HCT116 (cell line): ENCODE results near the gene LRATD1. TPM values are rescaled to one million over a fixed set of nuclear protein-coding genes. Genes with fewer than 3 reads are reported as not detected.

Experiments
- ATAC-seq: fragments of 200-7000 bp; cut with Tn5 transposase; 2 replicates; pipeline ENCODE4 v1.9.1; 2020; ENCODE audit warnings: mild to moderate bottlenecking, moderate library complexity
- BruUV-seq: library from RNA; stranded (reverse); fragments of 400-500 nt; replicated peaks from 2 replicates; lab custom pipeline; 2021; lab: Mats Ljungman, UMichigan
- CTCF ChIA-PET: fragments of 300-600 bp; sonication (Branson Sonifier 250); formaldehyde crosslinking; loops from one replicate; lab custom pipeline; 2021; ENCODE audit warnings: antibody characterized with exemption; lab: Charles Lee
- POLR2A ChIA-PET: fragments of 300-600, 350-600 bp; sonication (Branson Sonifier 250); formaldehyde crosslinking; loops from one replicate; lab custom pipeline; 2021; ENCODE audit warnings: antibody characterized with exemption; lab: Charles Lee
- RAD21 ChIA-PET, 2 experiments: fragments of 300-600 bp; sonication (Branson Sonifier 250); formaldehyde crosslinking; loops; one replicate each; lab custom pipeline; 2023; ENCODE audit warnings: low total read pairs in 2 of 2; ENCODE audit not compliant: uncharacterized antibody in 2 of 2, unreplicated experiment in 2 of 2, low non-redundant PET in 1 of 2; lab: Charles Lee
- DNase-seq: peaks from one replicate; pipeline ENCODE4 v3.0.0-alpha.2; 2010; ENCODE audit warnings: low read depth, low spot score
- H2AFZ ChIP-seq: fragments of 200-600 bp; shearing (Covaris generic), sonication (generic); 2 replicates; pipeline ENCODE4 v1.6.1; 2017; ENCODE audit warnings: low read depth, mixed run types, mixed read lengths, antibody characterized with exemption, low read length; ENCODE audit not compliant: poor library complexity, severe bottlenecking
- H3K27ac ChIP-seq: 2 replicates; pipeline ENCODE4 v1.5.1; 2012; ENCODE audit warnings: low read depth, low read length
- H3K27me3 ChIP-seq: fragments of 200-600 bp; sonication (generic); 2 replicates; pipeline ENCODE4 v1.6.1; 2016; ENCODE audit warnings: mixed run types, low read length, mixed read lengths; ENCODE audit not compliant: insufficient read depth
- H3K36me3 ChIP-seq, 2 experiments: fragments of 200-500 bp in 1 of 2; fragments of 200-600 bp in 1 of 2; sonication (Bioruptor generic) in 1 of 2; sonication (generic) in 1 of 2; 2 replicates each; pipeline versions ENCODE4 v1.5.1 to v1.6.1; 2014 to 2016; ENCODE audit warnings: low read length in 2 of 2, inconsistent platforms in 1 of 2, mixed read lengths in 1 of 2, mixed run types in 1 of 2; ENCODE audit not compliant: insufficient read depth in 2 of 2, control insufficient read depth in 1 of 2
- H3K4me1 ChIP-seq, 2 experiments: fragments of 200-600 bp in 1 of 2; sonication (generic) in 1 of 2; 2 replicates each; pipeline versions ENCODE4 v1.5.1 to v1.6.1; 2012 to 2017; ENCODE audit warnings: low read length in 2 of 2, inconsistent platforms in 1 of 2, mild to moderate bottlenecking in 1 of 2, mixed read lengths in 1 of 2, mixed run types in 1 of 2, moderate library complexity in 1 of 2; ENCODE audit not compliant: insufficient read depth in 2 of 2, control insufficient read depth in 1 of 2
- H3K4me2 ChIP-seq: fragments of 200-600 bp; sonication (generic); 2 replicates; pipeline ENCODE4 v1.6.1; 2017; ENCODE audit warnings: mixed run types, low read length, mixed read lengths
- H3K4me3 ChIP-seq, 2 experiments: fragments of 200-600 bp in 1 of 2; sonication (generic) in 1 of 2; replicated peaks in 1 of 2; 2 replicates each; pipeline ENCODE4 v1.5.1; 2011 to 2016; ENCODE audit warnings: low read length in 2 of 2, control low read depth in 1 of 2, low read depth in 1 of 2, mild to moderate bottlenecking in 1 of 2, mixed read lengths in 1 of 2, mixed run types in 1 of 2
- H3K79me2 ChIP-seq: fragments of 200-600 bp; sonication (generic); 2 replicates; pipeline ENCODE4 v1.6.1; 2017; ENCODE audit warnings: mild to moderate bottlenecking, mixed run types, low read length, moderate library complexity, mixed read lengths; ENCODE audit not compliant: insufficient read depth
- H3K9ac ChIP-seq: fragments of 200-600 bp; sonication (generic); 2 replicates; pipeline ENCODE4 v1.6.1; 2016; ENCODE audit warnings: low read length, mixed read lengths
- H3K9me2 ChIP-seq: fragments of 200-600 bp; sonication (generic), shearing (Covaris generic); 2 replicates; pipeline ENCODE4 v1.6.1; 2017; ENCODE audit warnings: mixed run types, mild to moderate bottlenecking, moderate library complexity; ENCODE audit not compliant: insufficient read depth
- H3K9me3 ChIP-seq, 2 experiments: fragments of 200-500 bp in 1 of 2; fragments of 200-600 bp in 1 of 2; sonication (Bioruptor generic) in 1 of 2; sonication (generic) in 1 of 2; 2 replicates each; pipeline ENCODE4 v1.6.1; 2014 to 2017; ENCODE audit warnings: low read length in 2 of 2, mixed read lengths in 2 of 2, inconsistent platforms in 1 of 2, low read depth in 1 of 2, mild to moderate bottlenecking in 1 of 2, mixed run types in 1 of 2, moderate library complexity in 1 of 2; ENCODE audit not compliant: control insufficient read depth in 1 of 2, insufficient read depth in 1 of 2
- H4K20me1 ChIP-seq: fragments of 200-600 bp; sonication (generic), shearing (Covaris generic); 2 replicates; pipeline ENCODE4 v1.6.1; 2017; ENCODE audit warnings: mixed run types, mild to moderate bottlenecking, moderate library complexity; ENCODE audit not compliant: insufficient read depth
- CEBPB ChIP-seq: IDR thresholded peaks from 2 replicates; pipeline ENCODE4 v1.6.1; 2012; ENCODE audit warnings: low read depth
- EGR1 ChIP-seq: IDR thresholded peaks from 2 replicates; pipeline ENCODE4 v1.6.1; 2012; ENCODE audit warnings: low read depth
- ELF1 ChIP-seq: IDR thresholded peaks from 2 replicates; pipeline ENCODE4 v1.6.1; 2012; ENCODE audit warnings: low read depth, borderline replicate concordance
- EZH2 ChIP-seq: fragments of 200-600 bp; sonication (generic); IDR thresholded peaks from 2 replicates; pipeline ENCODE4 v1.6.1; 2017; ENCODE audit warnings: antibody characterized with exemption, mixed run types
- EZH2phosphoT487 ChIP-seq: fragments of 200-600 bp; IDR thresholded peaks from 2 replicates; pipeline ENCODE4 v1.6.1; 2018; ENCODE audit warnings: antibody characterized with exemption, borderline replicate concordance
- FOSL1 ChIP-seq: IDR thresholded peaks from 2 replicates; pipeline ENCODE4 v1.6.1; 2012; ENCODE audit warnings: low read depth
- POLR2A ChIP-seq: IDR thresholded peaks from 2 replicates; pipeline ENCODE4 v1.7.0; 2011; ENCODE audit warnings: borderline replicate concordance; ENCODE audit not compliant: insufficient read depth, insufficient read length; ENCODE audit errors: extremely low read depth
- SIN3A ChIP-seq: IDR thresholded peaks from 2 replicates; pipeline ENCODE4 v1.6.1; 2012; ENCODE audit warnings: low read depth
- SP1 ChIP-seq: IDR thresholded peaks from 2 replicates; pipeline ENCODE4 v1.6.1; 2012; ENCODE audit warnings: low read depth
- TCF7L2 ChIP-seq: IDR thresholded peaks from 2 replicates; pipeline ENCODE4 v1.7.0; 2011; ENCODE audit warnings: borderline replicate concordance, inconsistent platforms; ENCODE audit not compliant: insufficient read depth, insufficient read length; ENCODE audit errors: extremely low read depth
- YY1 ChIP-seq: IDR thresholded peaks from 2 replicates; pipeline ENCODE4 v1.6.1; 2011; ENCODE audit warnings: low read length, low read depth, moderate library complexity, mild to moderate bottlenecking; ENCODE audit not compliant: insufficient replicate concordance; ENCODE audit errors: extremely low read depth
- ZNF274 ChIP-seq: fragments of 200-500 bp; sonication (Bioruptor generic); IDR thresholded peaks from 2 replicates; pipeline ENCODE4 v1.6.1; 2014; ENCODE audit warnings: mild to moderate bottlenecking, low read depth, low read length, inconsistent platforms
- intact Hi-C: fragments of 100-400 bp; cut with micrococcal nuclease; formaldehyde crosslinking; loops from 2 replicates; pipeline ENCODE4 v1.10.0; 2022
- total RNA-seq: library from RNA; stranded (reverse); gene quantifications from one replicate; pipeline ENCODE4 v1.2.1, GENCODE V29; 2021; ENCODE audit not compliant: unreplicated experiment
- TF ChIP-seq, protein P1 (sequence below): IDR thresholded peaks from 2 replicates; pipeline ENCODE4 v1.6.1; 2011; ENCODE audit warnings: mild to moderate bottlenecking, low read length, moderate library complexity; ENCODE audit not compliant: insufficient replicate concordance; ENCODE audit errors: extremely low read depth
- TF ChIP-seq, protein P2 (sequence below): IDR thresholded peaks from 2 replicates; pipeline ENCODE4 v1.6.1; 2012; ENCODE audit warnings: low read depth

Gene LRATD1
- total RNA-seq, 1 experiment from 2014 or later = 0.07 TPM

DNA sequence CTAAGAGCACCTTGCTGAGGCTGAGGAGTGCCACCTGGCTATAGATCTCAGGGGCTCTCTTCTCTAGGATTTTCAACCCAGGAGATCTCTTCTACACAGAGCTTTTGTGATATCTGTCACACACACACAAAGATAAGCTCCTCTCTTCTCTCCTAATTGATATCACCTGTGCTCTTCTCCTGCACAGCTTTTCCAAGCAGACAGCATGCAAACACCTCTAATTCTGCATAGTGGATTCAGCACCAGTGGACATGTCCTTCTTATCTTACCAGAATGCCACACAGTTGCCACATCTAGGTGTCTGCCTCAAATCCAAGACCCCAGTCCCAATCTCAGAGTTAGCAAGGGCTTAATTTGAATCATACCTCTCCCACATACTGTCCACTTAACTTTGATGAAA is 43.9 kb downstream of the LRATD1 start:
- H3K9ac ChIP-seq = no peak overlapping the region
- CTCF ChIA-PET = no interaction called here
- H3K36me3 ChIP-seq = no peaks in the 10 kb centered on the region
- intact Hi-C loops = no loop called here
- DNase-seq (no peak), ATAC-seq (no peak)
- no peaks in the 10 kb centered on the region for H3K9me2 ChIP-seq
- no peak overlapping the region for H3K4me2 ChIP-seq
- BruUV-seq = no TSS peak
- H3K79me2 ChIP-seq = no peaks in the 10 kb centered on the region
- TF ChIP-seq POLR2A (no peak), TCF7L2 (no peak), CEBPB (no peak), EZH2phosphoT487 (no peak), ZNF274 (no peak), SIN3A (no peak), FOSL1 (no peak), EZH2 (no peak), EGR1 (no peak), ELF1 (no peak), SP1 (no peak), YY1 (no peak)
- TF ChIP-seq, protein P1, sequence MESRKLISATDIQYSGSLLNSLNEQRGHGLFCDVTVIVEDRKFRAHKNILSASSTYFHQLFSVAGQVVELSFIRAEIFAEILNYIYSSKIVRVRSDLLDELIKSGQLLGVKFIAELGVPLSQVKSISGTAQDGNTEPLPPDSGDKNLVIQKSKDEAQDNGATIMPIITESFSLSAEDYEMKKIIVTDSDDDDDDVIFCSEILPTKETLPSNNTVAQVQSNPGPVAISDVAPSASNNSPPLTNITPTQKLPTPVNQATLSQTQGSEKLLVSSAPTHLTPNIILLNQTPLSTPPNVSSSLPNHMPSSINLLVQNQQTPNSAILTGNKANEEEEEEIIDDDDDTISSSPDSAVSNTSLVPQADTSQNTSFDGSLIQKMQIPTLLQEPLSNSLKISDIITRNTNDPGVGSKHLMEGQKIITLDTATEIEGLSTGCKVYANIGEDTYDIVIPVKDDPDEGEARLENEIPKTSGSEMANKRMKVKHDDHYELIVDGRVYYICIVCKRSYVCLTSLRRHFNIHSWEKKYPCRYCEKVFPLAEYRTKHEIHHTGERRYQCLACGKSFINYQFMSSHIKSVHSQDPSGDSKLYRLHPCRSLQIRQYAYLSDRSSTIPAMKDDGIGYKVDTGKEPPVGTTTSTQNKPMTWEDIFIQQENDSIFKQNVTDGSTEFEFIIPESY = no peak
- TF ChIP-seq, protein P2, sequence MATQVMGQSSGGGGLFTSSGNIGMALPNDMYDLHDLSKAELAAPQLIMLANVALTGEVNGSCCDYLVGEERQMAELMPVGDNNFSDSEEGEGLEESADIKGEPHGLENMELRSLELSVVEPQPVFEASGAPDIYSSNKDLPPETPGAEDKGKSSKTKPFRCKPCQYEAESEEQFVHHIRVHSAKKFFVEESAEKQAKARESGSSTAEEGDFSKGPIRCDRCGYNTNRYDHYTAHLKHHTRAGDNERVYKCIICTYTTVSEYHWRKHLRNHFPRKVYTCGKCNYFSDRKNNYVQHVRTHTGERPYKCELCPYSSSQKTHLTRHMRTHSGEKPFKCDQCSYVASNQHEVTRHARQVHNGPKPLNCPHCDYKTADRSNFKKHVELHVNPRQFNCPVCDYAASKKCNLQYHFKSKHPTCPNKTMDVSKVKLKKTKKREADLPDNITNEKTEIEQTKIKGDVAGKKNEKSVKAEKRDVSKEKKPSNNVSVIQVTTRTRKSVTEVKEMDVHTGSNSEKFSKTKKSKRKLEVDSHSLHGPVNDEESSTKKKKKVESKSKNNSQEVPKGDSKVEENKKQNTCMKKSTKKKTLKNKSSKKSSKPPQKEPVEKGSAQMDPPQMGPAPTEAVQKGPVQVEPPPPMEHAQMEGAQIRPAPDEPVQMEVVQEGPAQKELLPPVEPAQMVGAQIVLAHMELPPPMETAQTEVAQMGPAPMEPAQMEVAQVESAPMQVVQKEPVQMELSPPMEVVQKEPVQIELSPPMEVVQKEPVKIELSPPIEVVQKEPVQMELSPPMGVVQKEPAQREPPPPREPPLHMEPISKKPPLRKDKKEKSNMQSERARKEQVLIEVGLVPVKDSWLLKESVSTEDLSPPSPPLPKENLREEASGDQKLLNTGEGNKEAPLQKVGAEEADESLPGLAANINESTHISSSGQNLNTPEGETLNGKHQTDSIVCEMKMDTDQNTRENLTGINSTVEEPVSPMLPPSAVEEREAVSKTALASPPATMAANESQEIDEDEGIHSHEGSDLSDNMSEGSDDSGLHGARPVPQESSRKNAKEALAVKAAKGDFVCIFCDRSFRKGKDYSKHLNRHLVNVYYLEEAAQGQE = no peak
- H3K27ac ChIP-seq = no peak overlapping the region
- POLR2A ChIA-PET = no interaction called here
- H3K9me3 ChIP-seq = peaks cover 2 to 3% of the 10 kb centered on the region in 2 experiments; a peak in 2 of 4 replicates
- H2AFZ ChIP-seq = no peak overlapping the region
- no peaks in the 10 kb centered on the region for H3K27me3 ChIP-seq
- no peaks in the 10 kb centered on the region for H4K20me1 ChIP-seq
- no peak overlapping the region for H3K4me3 ChIP-seq
- RAD21 ChIA-PET = no interaction called here
- no peaks in the 10 kb centered on the region for H3K4me1 ChIP-seq
